T-helper 9 cell (primary cell): Measurements from ENCODE around the gene NPNT.

Experiments used
- DNase-seq: peaks from one replicate; pipeline ENCODE4 v3.0.0-alpha.2; 2020

The NPNT gene

GRCh38 chr4:105971036-105971435 lies 75.8 kb downstream of the NPNT start:
- DNase-seq: no peak

GRCh38 chr4:105972946-105973621 lies 77.8 kb downstream of the NPNT start:
- DNase-seq: no peak

GRCh38 chr4:105976915-105977314 lies 81.6 kb downstream of the NPNT start:
- no peak for DNase-seq

GRCh38 chr4:105978684-105979296 lies 83.5 kb downstream of the NPNT start:
- no peak for DNase-seq

GRCh38 chr4:105979506-105979905 lies 84.2 kb downstream of the NPNT start:
- no peak for DNase-seq

GRCh38 chr4:105988671-105989070 lies 93.4 kb downstream of the NPNT start:
- DNase-seq: no peak

- no peak for DNase-seq
Measured at GRCh38 chr4:105989485-105990242, 94.4 kb downstream of the NPNT start.

- DNase-seq: no peak
Measured at GRCh38 chr4:105990933-105991332, 95.7 kb downstream of the NPNT start.

GRCh38 chr4:105991726-105992125 lies 96.5 kb downstream of the NPNT start:
- DNase-seq: no peak

- DNase-seq: no peak
Measured at GRCh38 chr4:105992641-105993305, 97.5 kb downstream of the NPNT start.

GRCh38 chr4:105994061-105994460 lies 98.8 kb downstream of the NPNT start:
- DNase-seq: no peak

- DNase-seq: no peak
Measured at GRCh38 chr4:105994841-105995501, 99.7 kb downstream of the NPNT start.

GRCh38 chr4:105996845-105997244 lies 101.6 kb downstream of the NPNT start:
- DNase-seq: no peak

- DNase-seq: no peak
Measured at GRCh38 chr4:105998171-105999063, 103.1 kb downstream of the NPNT start.

GRCh38 chr4:106002994-106003393 lies 107.7 kb downstream of the NPNT start:
- DNase-seq: no peak

GRCh38 chr4:106010761-106011160 lies 115.5 kb downstream of the NPNT start:
- no peak for DNase-seq

- DNase-seq: no peak
Measured at GRCh38 chr4:106011387-106011786, 116.1 kb downstream of the NPNT start.

GRCh38 chr4:106017975-106018374 lies 122.7 kb downstream of the NPNT start:
- DNase-seq: no peak

- DNase-seq: no peak
Measured at GRCh38 chr4:106019771-106020170, 124.5 kb downstream of the NPNT start.
